Neuronal stem cell (in vitro differentiated cells): ENCODE measurements around the gene STAT6.

Experiments used
- DNase-seq: peaks from one replicate; pipeline ENCODE4 v3.0.0-alpha.2; 2013; ENCODE audit warnings: low spot score
- H2AFZ ChIP-seq: one replicate; pipeline ENCODE4 v1.6.1; 2013; ENCODE audit warnings: mild to moderate bottlenecking, low read length, inconsistent platforms
- H2AK5ac ChIP-seq: 2 replicates; pipeline ENCODE4 v1.6.1; 2013; ENCODE audit warnings: low read depth, mild to moderate bottlenecking, inconsistent platforms, low read length, moderate library complexity, mixed read lengths
- H2BK120ac ChIP-seq: 2 replicates; pipeline ENCODE4 v1.6.1; 2013; ENCODE audit warnings: low read depth, mild to moderate bottlenecking, inconsistent platforms, low read length, moderate library complexity, mixed read lengths
- H2BK12ac ChIP-seq: one replicate; pipeline ENCODE4 v1.6.1; 2013; ENCODE audit warnings: low read length, inconsistent platforms
- H2BK15ac ChIP-seq: 2 replicates; pipeline ENCODE4 v1.6.1; 2013; ENCODE audit warnings: mild to moderate bottlenecking, low read length, inconsistent platforms, mixed read lengths
- H2BK5ac ChIP-seq: one replicate; pipeline ENCODE4 v1.6.1; 2013; ENCODE audit warnings: inconsistent platforms, mild to moderate bottlenecking, low read length, moderate library complexity
- H3K14ac ChIP-seq: one replicate; pipeline ENCODE4 v1.6.1; 2013; ENCODE audit warnings: low read length, inconsistent platforms
- H3K18ac ChIP-seq: 2 replicates; pipeline ENCODE4 v1.6.1; 2013; ENCODE audit warnings: low read length, inconsistent platforms
- H3K23ac ChIP-seq: 2 replicates; pipeline ENCODE4 v1.6.1; 2013; ENCODE audit warnings: low read depth, mild to moderate bottlenecking, mixed read lengths, low read length, inconsistent platforms; ENCODE audit not compliant: poor library complexity
- H3K27ac ChIP-seq: replicated peaks from 3 replicates; pipeline ENCODE4 v1.5.1; 2013; ENCODE audit warnings: low read length, inconsistent platforms
- H3K27me3 ChIP-seq, 3 experiments: 2 replicates each; pipeline ENCODE4 v1.6.1; 2013; ENCODE audit warnings: low read length in 3 of 3, mild to moderate bottlenecking in 2 of 3, inconsistent platforms in 1 of 3, low read depth in 1 of 3, mixed read lengths in 1 of 3, moderate library complexity in 1 of 3; ENCODE audit not compliant: control insufficient read depth in 3 of 3, insufficient read depth in 3 of 3
- H3K36me3 ChIP-seq, 2 donors: replicated peaks in 1 of 2; 2 replicates each; pipeline ENCODE4 v1.6.1; 2013; ENCODE audit warnings: low read length in 2 of 2; ENCODE audit not compliant: control insufficient read depth in 2 of 2, insufficient read depth in 2 of 2
- H3K4ac ChIP-seq: 2 replicates; pipeline ENCODE4 v1.6.1; 2013; ENCODE audit warnings: inconsistent platforms, mild to moderate bottlenecking, low read length, moderate library complexity
- H3K4me1 ChIP-seq, 2 donors: 1 replicate in 1 of 2; 2 replicates in 1 of 2; pipeline ENCODE4 v1.6.1; 2013; ENCODE audit warnings: low read length in 2 of 2, low read depth in 1 of 2; ENCODE audit not compliant: control insufficient read depth in 2 of 2, insufficient read depth in 1 of 2
- H3K4me2 ChIP-seq: one replicate; pipeline ENCODE4 v1.6.1; 2013; ENCODE audit warnings: mild to moderate bottlenecking, low read length, inconsistent platforms; ENCODE audit not compliant: insufficient read depth, poor library complexity, severe bottlenecking
- H3K4me3 ChIP-seq, 2 donors: 2 replicates each; pipeline ENCODE4 v1.5.1; 2013; ENCODE audit warnings: low read length in 2 of 2, mild to moderate bottlenecking in 2 of 2, inconsistent platforms in 1 of 2, moderate library complexity in 1 of 2
- H3K79me1 ChIP-seq: one replicate; pipeline ENCODE4 v1.6.1; 2013; ENCODE audit warnings: low read depth, mild to moderate bottlenecking, inconsistent platforms, low read length, moderate library complexity
- H3K9ac ChIP-seq: one replicate; pipeline ENCODE4 v1.6.1; 2013; ENCODE audit warnings: mild to moderate bottlenecking, low read depth, low read length, inconsistent platforms; ENCODE audit not compliant: poor library complexity
- H3K9me3 ChIP-seq, 2 donors: replicated peaks in 1 of 2; 2 replicates each; pipeline versions ENCODE3 to v1.6.1; 2013; ENCODE audit warnings: low read length in 2 of 2, mild to moderate bottlenecking in 2 of 2, inconsistent platforms in 1 of 2, low read depth in 1 of 2, mixed read lengths in 1 of 2, moderate library complexity in 1 of 2; ENCODE audit not compliant: control insufficient read depth in 2 of 2, insufficient read depth in 1 of 2
- H4K8ac ChIP-seq: one replicate; pipeline ENCODE4 v1.6.1; 2013; ENCODE audit warnings: low read depth, mild to moderate bottlenecking, inconsistent platforms, low read length, moderate library complexity
- H4K91ac ChIP-seq: one replicate; pipeline ENCODE4 v1.6.1; 2013; ENCODE audit warnings: low read length, low read depth, mild to moderate bottlenecking, inconsistent platforms; ENCODE audit not compliant: poor library complexity
- WGBS, 2 donors: extraction: QIAGEN DNeasy Blood & Tissue Kit; methylation state at CpG; one replicate each; pipeline ENCODE4 v1.1.7; 2013; ENCODE audit warnings: missing lambda C conversion rate in 2 of 2, mixed read lengths in 1 of 2; ENCODE audit not compliant: insufficient read length in 2 of 2, insufficient replicate concordance in 1 of 2; ENCODE audit errors: extremely low coverage in 2 of 2; 5-methylcytosine and 5-hydroxymethylcytosine counted together

The STAT6 gene

DNA sequence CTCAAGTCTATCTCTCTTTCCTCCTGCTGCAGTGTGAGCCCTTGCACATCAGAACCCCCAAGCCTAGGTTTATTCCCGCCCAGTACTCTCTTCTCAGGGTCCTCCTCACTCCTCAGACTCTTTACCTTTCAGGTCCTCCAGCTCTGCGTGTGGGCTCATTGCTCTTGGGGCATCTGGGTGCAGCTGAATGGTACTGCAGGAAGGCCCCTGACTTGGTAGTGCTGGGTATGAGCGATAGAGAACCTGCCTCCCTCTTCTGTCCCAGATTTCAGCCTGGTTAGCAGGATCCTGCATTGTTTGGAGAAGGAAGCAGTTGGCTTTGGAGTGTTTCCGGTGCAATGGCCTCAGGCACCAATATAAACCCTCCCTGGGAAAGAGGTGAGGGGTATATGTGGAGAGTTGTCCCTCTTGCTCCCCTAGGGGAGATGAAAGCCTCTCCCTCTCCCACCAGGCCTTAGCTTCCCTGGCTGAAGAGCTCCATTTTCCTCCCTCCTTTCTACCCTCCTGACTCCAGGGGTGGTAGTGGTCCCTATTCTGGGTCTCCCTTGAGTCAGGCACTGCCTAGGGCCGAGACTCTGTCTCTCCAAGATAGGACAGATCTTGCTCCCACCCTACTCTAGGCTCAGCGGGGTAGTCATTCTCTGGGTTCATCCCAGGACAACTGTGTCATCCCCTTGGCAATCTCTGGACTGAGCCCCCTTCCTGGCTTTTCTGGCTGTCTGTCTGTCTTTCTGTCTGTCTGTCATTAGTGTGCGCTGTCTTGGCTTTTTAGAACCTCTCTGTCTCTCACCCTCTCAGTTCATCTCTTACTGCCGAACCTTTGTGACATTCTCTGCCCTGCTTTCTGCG, 21.0 kb upstream of the STAT6 start:
- no peak overlapping the region for H4K91ac ChIP-seq
- WGBS, 2 donors = no CpG with 5 or more reads among the region's 9 CpGs
- DNase-seq = no peak
- H3K23ac ChIP-seq = no peak overlapping the region
- no peak overlapping the region for H3K4me3 ChIP-seq
- peaks cover 0 to 9% of the 10 kb centered on the region in 2 donors for H3K36me3 ChIP-seq
- H2BK15ac ChIP-seq = no peak overlapping the region
- no peak overlapping the region for H3K27ac ChIP-seq
- no peak overlapping the region for H2AK5ac ChIP-seq
- H2AFZ ChIP-seq = no peak overlapping the region
- no peak overlapping the region for H2BK5ac ChIP-seq
- no peak overlapping the region for H3K4me2 ChIP-seq
- peaks cover 6% of the 10 kb centered on the region for H3K79me1 ChIP-seq
- H3K27me3 ChIP-seq = no peaks in the 10 kb centered on the region
- H3K4me1 ChIP-seq = peaks cover 40 to 64% of the 10 kb centered on the region in 2 donors
- no peak overlapping the region for H3K4ac ChIP-seq
- no peak overlapping the region for H3K18ac ChIP-seq
- H4K8ac ChIP-seq = no peak overlapping the region
- no peaks in the 10 kb centered on the region for H3K9me3 ChIP-seq
- H2BK120ac ChIP-seq = no peak overlapping the region
- no peak overlapping the region for H3K9ac ChIP-seq
- H2BK12ac ChIP-seq = no peak overlapping the region
- no peak overlapping the region for H3K14ac ChIP-seq

DNA sequence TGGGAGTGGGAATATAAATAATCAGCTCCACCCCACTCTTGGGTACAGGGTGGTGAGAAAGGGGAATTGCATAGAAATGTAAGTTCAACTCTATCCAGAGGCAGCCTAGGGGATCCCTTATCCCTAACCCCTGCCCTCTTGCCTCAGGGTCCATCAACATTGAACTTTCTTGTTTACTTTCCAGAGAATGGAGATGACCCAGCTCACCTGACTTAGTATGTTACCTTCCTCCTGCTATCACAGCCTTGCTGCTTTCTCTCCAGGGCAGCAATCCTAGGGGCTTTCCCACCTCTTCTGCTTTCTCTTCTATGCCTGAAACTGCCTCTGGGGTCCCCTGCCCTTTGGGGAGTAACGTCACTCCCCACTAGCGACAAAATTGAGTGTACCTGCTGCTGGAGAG, 19.8 kb upstream of the STAT6 start:
- H3K4ac ChIP-seq = no peak overlapping the region
- no CpG with 5 or more reads among the region's 2 CpGs for WGBS, 2 donors
- no peak for DNase-seq
- no peak overlapping the region for H2BK12ac ChIP-seq
- H3K4me3 ChIP-seq = no peak overlapping the region
- no peaks in the 10 kb centered on the region for H3K9me3 ChIP-seq
- no peaks in the 10 kb centered on the region for H3K27me3 ChIP-seq
- no peak overlapping the region for H3K14ac ChIP-seq
- no peak overlapping the region for H2BK15ac ChIP-seq
- no peak overlapping the region for H3K9ac ChIP-seq
- H3K4me2 ChIP-seq = no peak overlapping the region
- H4K8ac ChIP-seq = no peak overlapping the region
- no peak overlapping the region for H3K27ac ChIP-seq
- H3K79me1 ChIP-seq = peaks cover 2% of the 10 kb centered on the region
- H3K18ac ChIP-seq = no peak overlapping the region
- no peak overlapping the region for H2BK120ac ChIP-seq
- no peak overlapping the region for H3K23ac ChIP-seq
- no peak overlapping the region for H2AFZ ChIP-seq
- no peak overlapping the region for H2AK5ac ChIP-seq
- peaks cover 0 to 9% of the 10 kb centered on the region in 2 donors for H3K36me3 ChIP-seq
- no peak overlapping the region for H4K91ac ChIP-seq
- H3K4me1 ChIP-seq = peaks cover 45 to 63% of the 10 kb centered on the region in 2 donors
- H2BK5ac ChIP-seq = no peak overlapping the region

DNA sequence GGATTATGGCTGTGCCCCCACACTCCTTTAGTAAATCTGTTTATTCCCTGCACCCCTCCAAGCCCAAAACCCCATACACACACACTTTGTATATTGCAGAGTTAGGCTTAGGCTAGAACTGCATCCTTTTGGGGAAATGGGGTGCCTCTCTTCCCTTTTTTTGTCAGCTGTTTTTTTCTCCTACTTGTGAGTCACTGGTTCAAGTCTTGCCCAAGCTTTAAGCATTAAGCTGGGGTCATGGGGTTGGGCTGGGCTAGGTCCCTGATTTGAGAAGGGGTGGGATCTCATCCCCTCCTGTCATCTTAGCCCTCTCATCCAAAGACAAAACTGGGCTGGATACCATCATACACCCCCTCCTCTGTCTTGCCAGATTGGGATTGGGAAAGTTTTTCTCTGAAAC, 18.7 kb upstream of the STAT6 start:
- H3K4ac ChIP-seq = no peak overlapping the region
- peak overlapping the region; percentile 86 for H3K4me2 ChIP-seq
- peaks cover 2% of the 10 kb centered on the region for H3K79me1 ChIP-seq
- peak overlapping the region; percentile 82 to 92 for H3K4me3 ChIP-seq
- no peak overlapping the region for H2BK12ac ChIP-seq
- H4K91ac ChIP-seq = no peak overlapping the region
- peak overlapping the region; percentile 47 for H3K9ac ChIP-seq
- no peaks in the 10 kb centered on the region for H3K27me3 ChIP-seq
- H3K14ac ChIP-seq = no peak overlapping the region
- no peaks in the 10 kb centered on the region for H3K9me3 ChIP-seq
- DNase-seq = no peak
- no peak overlapping the region for H4K8ac ChIP-seq
- no peak overlapping the region for H3K18ac ChIP-seq
- no peak overlapping the region for H2BK5ac ChIP-seq
- peaks cover 0 to 9% of the 10 kb centered on the region in 2 donors for H3K36me3 ChIP-seq
- H3K27ac ChIP-seq = no peak overlapping the region
- no peak overlapping the region for H2AFZ ChIP-seq
- H2BK120ac ChIP-seq = no peak overlapping the region
- no peak overlapping the region for H2AK5ac ChIP-seq
- H3K4me1 ChIP-seq = peaks cover 36 to 54% of the 10 kb centered on the region in 2 donors
- no peak overlapping the region for H3K23ac ChIP-seq
- H2BK15ac ChIP-seq = no peak overlapping the region

DNA sequence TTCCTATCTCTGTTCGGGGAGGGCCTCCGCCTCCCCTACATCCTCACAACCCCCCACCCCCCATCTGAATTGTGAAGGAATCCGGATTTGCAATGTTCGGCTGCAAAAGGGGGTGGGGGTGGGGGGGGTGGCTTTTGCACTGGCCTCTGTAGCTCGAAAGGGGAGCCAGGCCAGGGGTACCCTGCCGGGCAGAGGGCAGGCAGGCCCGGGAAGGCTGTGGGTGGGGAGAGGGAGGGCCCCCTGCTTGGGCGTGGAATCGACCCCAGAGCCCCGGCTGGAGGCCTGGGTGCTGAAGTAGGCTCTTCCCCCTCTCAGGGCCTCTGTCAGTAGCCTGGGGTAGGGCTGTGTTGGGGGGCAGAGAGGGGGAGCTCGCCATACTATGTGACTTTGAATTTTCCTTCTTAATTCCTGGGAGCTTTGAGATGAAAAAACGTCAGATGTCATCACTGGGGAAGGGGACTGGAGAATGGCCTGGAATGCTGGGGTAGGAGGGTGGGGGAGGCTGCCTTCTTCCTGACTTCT, 18.2 kb upstream of the STAT6 start:
- Histone ChIP-seq H2BK15ac (no peak overlapping the region), H2AFZ (no peak overlapping the region), H3K27ac (no peak overlapping the region), H3K18ac (peak overlapping the region; percentile 96), H3K23ac (no peak overlapping the region), H3K14ac (no peak overlapping the region), H3K4me3 (peak overlapping the region; percentile 82 to 92), H3K9ac (peak overlapping the region; percentile 47), H3K4me1 (peaks cover 35 to 53% of the 10 kb centered on the region in 2 donors), H3K36me3 (peaks cover 0 to 9% of the 10 kb centered on the region in 2 donors), H3K4me2 (peak overlapping the region; percentile 86), H3K27me3 (no peaks in the 10 kb centered on the region), H3K4ac (no peak overlapping the region), H2BK12ac (no peak overlapping the region), H4K91ac (no peak overlapping the region), H3K79me1 (peaks cover 2% of the 10 kb centered on the region), H4K8ac (no peak overlapping the region), H2AK5ac (peak overlapping the region; percentile 39), H2BK120ac (no peak overlapping the region), H2BK5ac (no peak overlapping the region), H3K9me3 (no peaks in the 10 kb centered on the region)
- no peak for DNase-seq
- WGBS, 2 donors = no CpG with 5 or more reads among the region's 12 CpGs
